Endothelial cell of umbilical vein (primary cell): ENCODE measurements around the gene PERM1. TPM values are rescaled to one million over a fixed set of nuclear protein-coding genes. Genes with fewer than 3 reads are reported as not detected.

ENCODE experiments used
- BruUV-seq: library from RNA; stranded (reverse); fragments of 400-500 nt; replicated peaks from 2 replicates; lab custom pipeline; 2021; lab: Mats Ljungman, UMichigan
- CTCF ChIA-PET: fragments of 300-600, 350-600 bp; sonication (Branson Sonifier 250); formaldehyde crosslinking; loops from one replicate; lab custom pipeline; 2021; ENCODE audit warnings: antibody characterized with exemption, inconsistent platforms; lab: Charles Lee
- POLR2A ChIA-PET: fragments of 300-600, 350-600 bp; sonication (Branson Sonifier 250); formaldehyde crosslinking; loops from one replicate; lab custom pipeline; 2021; ENCODE audit warnings: antibody characterized with exemption, inconsistent platforms; lab: Charles Lee
- DNase-seq: peaks from one replicate; pipeline ENCODE4 v3.0.0-alpha.2; 2011; ENCODE audit warnings: low read depth, low spot score
- FAIRE-seq: peaks from 2 replicates; lab custom pipeline; 2011; peaks lifted over from hg19 to GRCh38; lab: Jason Lieb, UNC
- H2AFZ ChIP-seq: 2 replicates; pipeline ENCODE4 v1.6.0; 2012; ENCODE audit warnings: low read depth, low read length, control low read depth, inconsistent platforms
- H3K27ac ChIP-seq: 2 replicates; pipeline ENCODE4 v1.5.1; 2011; ENCODE audit warnings: low read depth, mild to moderate bottlenecking, control low read depth, low read length, moderate library complexity; ENCODE audit not compliant: insufficient read depth
- H3K27me3 ChIP-seq, 2 experiments: 2 replicates each; pipeline versions ENCODE4 v1.6.0 to v1.6.1; 2011; ENCODE audit warnings: low read length in 2 of 2, mixed read lengths in 1 of 2; ENCODE audit not compliant: control insufficient read depth in 2 of 2, insufficient read depth in 2 of 2
- H3K36me3 ChIP-seq, 2 experiments: 2 replicates in 1 of 2; 3 replicates in 1 of 2; pipeline ENCODE4 v1.5.1; 2011; ENCODE audit warnings: low read length in 2 of 2, mild to moderate bottlenecking in 1 of 2, moderate library complexity in 1 of 2; ENCODE audit not compliant: control insufficient read depth in 2 of 2, insufficient read depth in 2 of 2; ENCODE audit errors: extremely low read depth in 1 of 2
- H3K4me1 ChIP-seq: 3 replicates; pipeline ENCODE4 v1.5.1; 2011; ENCODE audit warnings: mild to moderate bottlenecking, low read length; ENCODE audit not compliant: control insufficient read depth, insufficient read depth; ENCODE audit errors: extremely low read depth
- H3K4me2 ChIP-seq: 2 replicates; pipeline ENCODE4 v1.6.1; 2011; ENCODE audit warnings: low read length, control low read depth, mixed read lengths; ENCODE audit not compliant: insufficient read depth
- H3K4me3 ChIP-seq, 3 experiments: fragments of 200-600 bp in 1 of 3; sonication (generic), shearing (Covaris generic) in 1 of 3; replicated peaks in 1 of 3; 2 replicates each; pipeline ENCODE4 v1.5.1; 2011 to 2016; ENCODE audit warnings: control low read depth in 3 of 3, low read length in 3 of 3, mild to moderate bottlenecking in 2 of 3, inconsistent platforms in 1 of 3, low read depth in 1 of 3, moderate library complexity in 1 of 3; ENCODE audit not compliant: insufficient read depth in 1 of 3
- H3K79me2 ChIP-seq: 2 replicates; pipeline ENCODE4 v1.6.0; 2012; ENCODE audit warnings: low read length, inconsistent platforms; ENCODE audit not compliant: control insufficient read depth, insufficient read depth
- H3K9ac ChIP-seq: replicated peaks from 2 replicates; pipeline ENCODE3; 2011; ENCODE audit warnings: low read length, control low read depth; ENCODE audit not compliant: insufficient read depth; ENCODE audit errors: extremely low read depth
- H3K9me1 ChIP-seq: replicated peaks from 3 replicates; pipeline ENCODE4 v1.6.0; 2011; ENCODE audit warnings: mild to moderate bottlenecking, low read length; ENCODE audit not compliant: control insufficient read depth, insufficient read depth; ENCODE audit errors: extremely low read depth
- H3K9me3 ChIP-seq: replicated peaks from 2 replicates; pipeline ENCODE4 v1.5.1; 2012; ENCODE audit warnings: low read length, inconsistent platforms; ENCODE audit not compliant: control insufficient read depth, insufficient read depth
- H4K20me1 ChIP-seq: replicated peaks from 2 replicates; pipeline ENCODE3; 2011; ENCODE audit warnings: mild to moderate bottlenecking, low read length; ENCODE audit not compliant: control insufficient read depth, insufficient read depth; ENCODE audit errors: extremely low read depth
- EZH2 ChIP-seq: IDR thresholded peaks from 2 replicates; pipeline ENCODE4 v1.6.1; 2012; ENCODE audit warnings: borderline replicate concordance, low read depth, mild to moderate bottlenecking, moderate library complexity, low read length, inconsistent platforms; ENCODE audit not compliant: severe bottlenecking
- JUN ChIP-seq: IDR thresholded peaks from 2 replicates; pipeline ENCODE4 v1.6.1; 2011; ENCODE audit warnings: borderline replicate concordance, low read depth; ENCODE audit not compliant: insufficient read length, insufficient read depth
- POLR2AphosphoS5 ChIP-seq: IDR thresholded peaks from 2 replicates; pipeline ENCODE4 v1.6.1; 2012; ENCODE audit warnings: low read depth, mild to moderate bottlenecking, control low read depth, low read length, moderate library complexity; ENCODE audit not compliant: insufficient read depth
- dilution Hi-C: fragments of 300-500 bp; cut with MboI; formaldehyde crosslinking; loops from one replicate; pipeline ENCODE4 v1.15.0; 2019; ENCODE audit warnings: low sequenced_read_pairs; ENCODE audit not compliant: extremely low pct_ligation_motif_present
- intact Hi-C: fragments of 100-400 bp; cut with micrococcal nuclease; formaldehyde crosslinking; loops from one replicate; pipeline ENCODE4 v1.10.0; 2022
- polyA plus RNA-seq, 4 experiments: library from polyadenylated mRNA; depleted of rRNA in 3 of 4; stranded (reverse) in 3 of 4; unstranded in 1 of 4; fragments of >200 nt; gene quantifications; 2 replicates each; pipeline versions ENCODE4 v1.2.1 to v1.2.3, GENCODE V29; 2011 to 2012; ENCODE audit warnings: missing spikeins in 1 of 4
- total RNA-seq: library from RNA; stranded (reverse); gene quantifications from 2 replicates; pipeline ENCODE4 v1.2.3, GENCODE V29; 2021
- TF ChIP-seq, protein P1 (sequence below), 2 donors: IDR thresholded peaks; 1 replicate in 1 of 2; 2 replicates in 1 of 2; pipeline ENCODE4 v1.5.1; 2011; ENCODE audit warnings: low read length in 2 of 2, mild to moderate bottlenecking in 2 of 2, moderate library complexity in 2 of 2, control low read depth in 1 of 2, inconsistent platforms in 1 of 2, low read depth in 1 of 2; ENCODE audit not compliant: insufficient read depth in 1 of 2; ENCODE audit errors: extremely low read depth in 1 of 2
- TF ChIP-seq, protein P2 (sequence below): IDR thresholded peaks from 2 replicates; pipeline ENCODE4 v1.6.1; 2011; ENCODE audit not compliant: insufficient read depth, insufficient read length

The PERM1 gene
- total and polyA plus RNA-seq, 2 donors (not counting 3 experiments of a cell fraction or from before 2014, with no cell fraction given), result not detected

DNA sequence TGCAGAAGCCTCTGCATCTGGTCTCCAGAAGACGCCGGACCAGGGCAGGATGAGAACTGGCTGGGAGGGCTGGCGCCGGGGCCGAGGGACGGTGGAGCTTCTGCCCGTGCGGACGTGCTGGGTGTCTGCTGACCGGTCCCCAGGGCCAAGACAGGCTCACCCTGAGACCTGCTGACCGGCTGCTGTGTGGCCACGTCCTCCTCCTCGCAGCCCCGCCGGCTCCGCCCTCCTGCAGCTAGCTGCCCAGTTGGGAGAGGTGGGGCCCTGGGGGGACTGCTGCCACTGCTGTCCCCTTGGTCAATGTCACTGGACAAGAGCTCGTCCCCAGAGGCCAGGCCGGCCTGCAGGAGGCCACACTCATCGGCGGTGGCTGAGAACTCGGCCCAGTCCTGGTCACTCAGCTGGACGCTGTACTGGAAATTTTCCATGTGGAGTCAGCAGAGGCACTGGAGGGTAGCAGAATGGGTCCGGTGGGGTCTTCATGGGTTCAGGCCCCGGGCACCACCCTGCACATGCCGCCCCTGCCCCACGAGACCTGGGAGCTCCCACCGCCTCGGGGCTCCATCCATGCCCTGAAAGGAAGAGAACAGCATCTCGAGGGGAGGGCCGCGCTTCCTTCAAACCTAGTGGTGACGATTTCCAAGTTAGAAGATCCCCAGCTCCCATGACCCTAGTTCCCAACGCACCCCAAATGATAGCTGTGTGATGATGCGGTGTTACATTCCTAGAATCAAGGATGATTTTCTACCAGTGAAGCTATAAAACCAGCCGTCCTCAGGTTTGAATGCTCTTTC lies 1.1 kb downstream of the PERM1 start:
- Histone ChIP-seq H3K79me2 (no peaks in the 10 kb centered on the region), H3K4me2 (no peak overlapping the region), H3K9me1 (no peaks in the 10 kb centered on the region), H3K4me3 (no peak overlapping the region), H3K27ac (no peak overlapping the region), H3K36me3 (no peaks in the 10 kb centered on the region), H3K27me3 (peaks cover 0 to 2% of the 10 kb centered on the region in 2 experiments), H2AFZ (no peak overlapping the region), H3K9me3 (no peaks in the 10 kb centered on the region), H4K20me1 (no peaks in the 10 kb centered on the region), H3K9ac (no peak overlapping the region), H3K4me1 (no peaks in the 10 kb centered on the region)
- intact Hi-C loops, result no loop called here
- dilution Hi-C loops, result no loop called here
- TF ChIP-seq EZH2 (no peak), JUN (no peak)
- no TSS peak for BruUV-seq
- ChIA-PET POLR2A (no interaction called here), CTCF (interaction anchor here (1.0 to 5.1 kb wide), 5 partner anchors 14 to 310 kb away, joined by 3 to 77 read pairs (median 4); no protein-coding TSS in a partner anchor)
- DNase-seq (no peak), FAIRE-seq (no peak)

DNA sequence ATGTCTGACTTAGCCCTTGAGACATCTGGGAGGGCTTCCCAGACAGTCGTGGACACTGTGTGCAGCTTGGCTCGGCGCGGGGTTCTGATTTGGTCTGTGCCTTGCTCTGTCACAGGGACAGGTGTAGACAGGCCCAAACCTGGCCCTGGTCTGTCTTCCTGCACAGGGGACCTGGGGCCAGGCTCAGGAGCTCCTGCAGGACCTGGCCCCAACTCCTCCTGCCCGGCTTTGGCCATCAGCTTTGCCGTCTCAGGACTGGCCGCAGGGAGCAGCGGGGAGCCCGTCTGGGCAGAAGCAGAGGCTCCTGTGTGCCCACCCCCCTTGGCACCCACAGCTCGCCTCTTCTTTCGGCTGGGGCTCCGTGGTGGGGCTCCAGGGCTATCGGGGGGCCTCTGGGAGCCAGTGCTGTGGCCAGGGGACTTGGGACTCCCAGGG lies 1.7 kb downstream of the PERM1 start:
- intact Hi-C loops, result no loop called here
- BruUV-seq, result no TSS peak
- no peaks in the 10 kb centered on the region for H4K20me1 ChIP-seq
- no peak for FAIRE-seq
- dilution Hi-C loops, result no loop called here
- no peaks in the 10 kb centered on the region for H3K9me1 ChIP-seq
- H3K27ac ChIP-seq, result no peak overlapping the region
- no peak for TF ChIP-seq POLR2AphosphoS5
- TF ChIP-seq, protein P1, sequence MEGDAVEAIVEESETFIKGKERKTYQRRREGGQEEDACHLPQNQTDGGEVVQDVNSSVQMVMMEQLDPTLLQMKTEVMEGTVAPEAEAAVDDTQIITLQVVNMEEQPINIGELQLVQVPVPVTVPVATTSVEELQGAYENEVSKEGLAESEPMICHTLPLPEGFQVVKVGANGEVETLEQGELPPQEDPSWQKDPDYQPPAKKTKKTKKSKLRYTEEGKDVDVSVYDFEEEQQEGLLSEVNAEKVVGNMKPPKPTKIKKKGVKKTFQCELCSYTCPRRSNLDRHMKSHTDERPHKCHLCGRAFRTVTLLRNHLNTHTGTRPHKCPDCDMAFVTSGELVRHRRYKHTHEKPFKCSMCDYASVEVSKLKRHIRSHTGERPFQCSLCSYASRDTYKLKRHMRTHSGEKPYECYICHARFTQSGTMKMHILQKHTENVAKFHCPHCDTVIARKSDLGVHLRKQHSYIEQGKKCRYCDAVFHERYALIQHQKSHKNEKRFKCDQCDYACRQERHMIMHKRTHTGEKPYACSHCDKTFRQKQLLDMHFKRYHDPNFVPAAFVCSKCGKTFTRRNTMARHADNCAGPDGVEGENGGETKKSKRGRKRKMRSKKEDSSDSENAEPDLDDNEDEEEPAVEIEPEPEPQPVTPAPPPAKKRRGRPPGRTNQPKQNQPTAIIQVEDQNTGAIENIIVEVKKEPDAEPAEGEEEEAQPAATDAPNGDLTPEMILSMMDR (IDR thresholded peaks at IDR 0.05; ENCODE audit: extremely low read depth in 1 of 2, insufficient read depth in 1 of 2, low read depth in 1 of 2, low read length in 2 of 2), result no peak
- TF ChIP-seq, protein P2, sequence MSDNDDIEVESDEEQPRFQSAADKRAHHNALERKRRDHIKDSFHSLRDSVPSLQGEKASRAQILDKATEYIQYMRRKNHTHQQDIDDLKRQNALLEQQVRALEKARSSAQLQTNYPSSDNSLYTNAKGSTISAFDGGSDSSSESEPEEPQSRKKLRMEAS, result no peak
- H3K27me3 ChIP-seq, result no peaks in the 10 kb centered on the region
- no peak overlapping the region for H3K4me3 ChIP-seq
- H3K4me2 ChIP-seq, result no peak overlapping the region
- POLR2A ChIA-PET, result no interaction called here
- no peaks in the 10 kb centered on the region for H3K4me1 ChIP-seq
- CTCF ChIA-PET, result interaction anchor here (1.8 to 5.1 kb wide), 2 partner anchors 84 to 311 kb away, joined by 7 to 77 read pairs; no protein-coding TSS in a partner anchor
- no peak for DNase-seq
- H3K79me2 ChIP-seq, result no peaks in the 10 kb centered on the region
- H3K9me3 ChIP-seq, result no peaks in the 10 kb centered on the region
- H3K9ac ChIP-seq, result no peak overlapping the region
- H3K36me3 ChIP-seq, result no peaks in the 10 kb centered on the region
- no peak overlapping the region for H2AFZ ChIP-seq
